Measurements from ENCODE around the gene CRACR2A.

CRACR2A gene

GRCh38 chr12:3751151-3752095 is 1.5 kb downstream of the CRACR2A start:
- DNase-seq: no peak

- DNase-seq: no peak
Observed at GRCh38 chr12:3750616-3751015, 2.3 kb downstream of the CRACR2A start.

- no peak for DNase-seq
Observed at GRCh38 chr12:3748620-3749019, 4.3 kb downstream of the CRACR2A start.

- DNase-seq: no peak
Observed at GRCh38 chr12:3747976-3748619, 4.8 kb downstream of the CRACR2A start.

GRCh38 chr12:3747543-3747942 is 5.4 kb downstream of the CRACR2A start:
- peak; percentile 42 for DNase-seq

GRCh38 chr12:3746758-3747157 is 6.2 kb downstream of the CRACR2A start:
- DNase-seq: no peak

GRCh38 chr12:3745152-3745551 is 7.8 kb downstream of the CRACR2A start:
- no peak for DNase-seq

GRCh38 chr12:3744229-3744901 is 8.5 kb downstream of the CRACR2A start:
- no peak for DNase-seq

- no peak for DNase-seq
Observed at GRCh38 chr12:3743803-3744202, 9.1 kb downstream of the CRACR2A start.

- DNase-seq: no peak
Observed at GRCh38 chr12:3741882-3742672, 10.8 kb downstream of the CRACR2A start.

- no peak for DNase-seq
Observed at GRCh38 chr12:3740480-3741231, 12.3 kb downstream of the CRACR2A start.

- no peak for DNase-seq
Observed at GRCh38 chr12:3735432-3735831, 17.5 kb downstream of the CRACR2A start.

- DNase-seq: no peak
Observed at GRCh38 chr12:3732901-3733300, 20.0 kb downstream of the CRACR2A start.

GRCh38 chr12:3730111-3730510 is 22.8 kb downstream of the CRACR2A start:
- no peak for DNase-seq

GRCh38 chr12:3728686-3729085 is 24.2 kb downstream of the CRACR2A start:
- DNase-seq: no peak

- DNase-seq: peak; percentile 11
Observed at GRCh38 chr12:3727877-3728632, 24.9 kb downstream of the CRACR2A start.

- no peak for DNase-seq
Observed at GRCh38 chr12:3727354-3727753, 25.6 kb downstream of the CRACR2A start.

- no peak for DNase-seq
Observed at GRCh38 chr12:3726456-3726855, 26.5 kb downstream of the CRACR2A start.

GRCh38 chr12:3725388-3726115 is 27.4 kb downstream of the CRACR2A start:
- DNase-seq: no peak

All from activated CD4-positive, alpha-beta T cell treated with anti-CD3 and anti-CD28 coated beads, Interleukin-2, amount 50 U/mL, for 1 hour (primary cell).